Thoracic aorta (tissue), 2 donors: ENCODE results near the gene H6PD. TPM values are rescaled to one million over a fixed set of nuclear protein-coding genes. Genes with fewer than 3 reads are reported as not detected.

Experiments used
- ATAC-seq: fragments of 150-250 bp; one replicate; pipeline ENCODE4 v1.8.0; 2017; ENCODE audit warnings: low read depth; ENCODE audit not compliant: insufficient number of reproducible peaks, low FRiP score
- DNase-seq: peaks from one replicate; pipeline ENCODE4 v3.0.0-alpha.2; 2020; ENCODE audit warnings: low spot score
- H3K27ac ChIP-seq, 2 donors: fragments of 200-600 bp; sonication (generic); 1 replicate in 1 of 2; 2 replicates in 1 of 2; pipeline ENCODE4 v1.5.1; 2016; ENCODE audit warnings: mild to moderate bottlenecking in 2 of 2, moderate library complexity in 2 of 2
- H3K27me3 ChIP-seq: fragments of 200-600 bp; sonication (generic); replicated peaks from 2 replicates; pipeline ENCODE4 v1.6.0; 2016; ENCODE audit warnings: mild to moderate bottlenecking; ENCODE audit not compliant: insufficient read depth
- H3K36me3 ChIP-seq: fragments of 200-600 bp; sonication (generic); one replicate; pipeline ENCODE4 v1.5.1; 2016
- H3K4me1 ChIP-seq, 2 donors: fragments of 200-600 bp; sonication (generic); 1 replicate in 1 of 2; 2 replicates in 1 of 2; pipeline versions ENCODE4 v1.5.1 to v1.6.0; 2016; ENCODE audit warnings: low read depth in 2 of 2, mild to moderate bottlenecking in 1 of 2; ENCODE audit not compliant: control insufficient read depth in 1 of 2
- H3K4me3 ChIP-seq: fragments of 200-600 bp; sonication (generic); 2 replicates; pipeline ENCODE4 v1.5.1; 2016; ENCODE audit warnings: mild to moderate bottlenecking
- H3K9me3 ChIP-seq: fragments of 200-600 bp; sonication (generic); 2 replicates; pipeline ENCODE4 v1.5.1; 2016
- CTCF ChIP-seq: fragments of 200-600 bp; sonication (generic); IDR thresholded peaks from one replicate; pipeline ENCODE4 v1.5.1; 2019; ENCODE audit warnings: antibody characterized with exemption
- total RNA-seq, 2 donors: library from RNA; depleted of rRNA; stranded (reverse); fragments of >200 nt; gene quantifications; one replicate each; pipeline versions ENCODE4 v1.1.0 to v1.2.3, GENCODE V29; 2016

Gene H6PD
- total RNA-seq, 2 donors from 2014 or later, result 57.8 to 80.6 TPM

GRCh38 chr1:9278585-9279153 is 44.1 kb downstream of the H6PD start:
- no peak for TF ChIP-seq CTCF
- Histone ChIP-seq H3K4me3 (no peak overlapping the region), H3K27ac (peak overlapping the region; percentile 36 to 76), H3K9me3 (no peaks in the 10 kb centered on the region), H3K4me1 (peaks cover 22 to 61% of the 10 kb centered on the region in 2 donors), H3K27me3 (no peaks in the 10 kb centered on the region), H3K36me3 (no peaks in the 10 kb centered on the region)
- ATAC-seq, result no peak
- DNase-seq, result no peak

GRCh38 chr1:9279172-9279840 is 44.7 kb downstream of the H6PD start:
- Histone ChIP-seq H3K4me1 (peaks cover 22 to 61% of the 10 kb centered on the region in 2 donors), H3K36me3 (no peaks in the 10 kb centered on the region), H3K4me3 (no peak overlapping the region), H3K27me3 (no peaks in the 10 kb centered on the region), H3K27ac (peak overlapping the region; percentile 36 to 76), H3K9me3 (no peaks in the 10 kb centered on the region)
- ATAC-seq (no peak), DNase-seq (no peak)
- TF ChIP-seq CTCF, result no peak

GRCh38 chr1:9280015-9280860 is 45.7 kb downstream of the H6PD start:
- peak overlapping the region; percentile 53 for H3K4me3 ChIP-seq
- peaks cover 22 to 56% of the 10 kb centered on the region in 2 donors for H3K4me1 ChIP-seq
- DNase-seq (peak; percentile 57), ATAC-seq (peak; percentile 51)
- no peak for TF ChIP-seq CTCF
- no peak overlapping the region for H3K27ac ChIP-seq
- H3K9me3 ChIP-seq, result no peaks in the 10 kb centered on the region
- no peaks in the 10 kb centered on the region for H3K36me3 ChIP-seq
- no peaks in the 10 kb centered on the region for H3K27me3 ChIP-seq

GRCh38 chr1:9281071-9281827 is 46.7 kb downstream of the H6PD start:
- Histone ChIP-seq H3K27ac (no peak overlapping the region), H3K9me3 (no peaks in the 10 kb centered on the region), H3K36me3 (no peaks in the 10 kb centered on the region), H3K4me1 (peaks cover 22 to 47% of the 10 kb centered on the region in 2 donors), H3K27me3 (no peaks in the 10 kb centered on the region), H3K4me3 (no peak overlapping the region)
- DNase-seq (no peak), ATAC-seq (no peak)
- TF ChIP-seq CTCF, result no peak
